GM12873 (cell line): Measurements from ENCODE around the gene MMP24.

ENCODE experiments used
- CTCF ChIP-seq: IDR thresholded peaks from 2 replicates; pipeline ENCODE4 v1.5.1; 2012; ENCODE audit warnings: low read depth, mild to moderate bottlenecking, moderate library complexity, low read length, control low read depth; ENCODE audit not compliant: insufficient read depth; ENCODE audit errors: missing control alignments

Gene MMP24

GRCh38 chr20:35226126-35226883, at the start of gene MMP24:
Gene MMP24 (plus strand): TSS chr20:35226690. CDS start chr20:35226739, 49 bp downstream.
- no peak for TF ChIP-seq CTCF

- TF ChIP-seq CTCF, result no peak
Observed at GRCh38 chr20:35179292-35180212, 46.9 kb upstream of the MMP24 start.

GRCh38 chr20:35180266-35180665, 46.2 kb upstream of the MMP24 start:
- TF ChIP-seq CTCF, result no peak

GRCh38 chr20:35181731-35182130, 44.8 kb upstream of the MMP24 start:
- no peak for TF ChIP-seq CTCF

- no peak for TF ChIP-seq CTCF
Observed at GRCh38 chr20:35187584-35188190, 38.8 kb upstream of the MMP24 start.

GRCh38 chr20:35190556-35190955, 35.9 kb upstream of the MMP24 start:
- TF ChIP-seq CTCF, result no peak

- TF ChIP-seq CTCF, result no peak
Observed at GRCh38 chr20:35191419-35192117, 34.9 kb upstream of the MMP24 start.
